GM21717 (cell line): ENCODE measurements around the gene LIMS2.

Experiments used
- ATAC-seq: cut with Tn5 transposase; IDR thresholded peaks from one replicate; pipeline ENCODE4 v1.9.1; 2021; ENCODE audit warnings: mild to moderate bottlenecking, moderate library complexity; ENCODE audit not compliant: unreplicated experiment

Gene LIMS2

GRCh38 chr2:127647242-127648190, 27.8 kb downstream of the LIMS2 start:
- ATAC-seq: no peak

DNA sequence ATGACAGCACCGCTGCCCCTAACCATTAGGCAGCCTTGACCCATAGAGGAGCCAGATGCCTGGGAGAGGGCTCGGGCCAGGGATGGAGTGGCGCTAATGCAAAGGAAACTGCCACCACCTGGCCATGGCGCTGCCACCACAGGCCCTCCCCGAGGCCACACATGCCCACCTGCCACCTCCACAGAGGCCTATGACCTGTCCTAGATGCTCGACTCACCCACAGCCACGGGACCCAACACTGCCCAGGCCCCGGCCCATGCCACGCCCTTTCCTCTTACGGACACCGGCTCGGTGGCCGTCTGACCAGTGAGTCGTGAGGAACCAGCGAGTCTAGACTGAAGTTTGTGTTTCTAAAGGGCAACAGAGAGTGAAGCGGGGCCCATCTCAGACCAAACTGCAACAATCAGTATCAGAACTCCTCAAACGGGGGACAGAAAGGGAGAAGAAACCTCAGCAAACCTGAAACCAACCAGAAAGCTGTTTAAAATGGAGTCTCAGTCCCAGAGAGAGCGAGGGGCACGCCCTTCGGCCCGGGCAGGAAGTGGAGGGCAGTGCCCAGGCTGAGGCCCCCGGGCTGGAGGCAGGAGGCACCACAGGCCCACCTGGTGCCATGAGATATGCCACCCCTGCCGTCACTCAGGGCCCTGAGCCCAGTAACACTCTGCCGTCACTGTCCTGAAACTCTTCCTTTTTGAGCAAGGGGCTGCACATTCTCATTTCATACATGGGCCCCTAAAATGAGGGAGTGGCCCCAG, 28.7 kb downstream of the LIMS2 start:
- no peak for ATAC-seq

GRCh38 chr2:127645395-127646291, 29.7 kb downstream of the LIMS2 start, which contains the start of gene GPR17:
TSS of gene GPR17 (plus strand) at chr2:127646153. CDS start at chr2:127650736, 4,583 bp downstream.
- no peak for ATAC-seq

- no peak for ATAC-seq
Observed at GRCh38 chr2:127645026-127645394, 30.3 kb downstream of the LIMS2 start.

GRCh38 chr2:127644066-127645025, 31.0 kb downstream of the LIMS2 start:
- no peak for ATAC-seq

- no peak for ATAC-seq
Observed at GRCh38 chr2:127643439-127644065, 31.8 kb downstream of the LIMS2 start.

GRCh38 chr2:127642706-127643438, 32.5 kb downstream of the LIMS2 start:
- no peak for ATAC-seq

DNA sequence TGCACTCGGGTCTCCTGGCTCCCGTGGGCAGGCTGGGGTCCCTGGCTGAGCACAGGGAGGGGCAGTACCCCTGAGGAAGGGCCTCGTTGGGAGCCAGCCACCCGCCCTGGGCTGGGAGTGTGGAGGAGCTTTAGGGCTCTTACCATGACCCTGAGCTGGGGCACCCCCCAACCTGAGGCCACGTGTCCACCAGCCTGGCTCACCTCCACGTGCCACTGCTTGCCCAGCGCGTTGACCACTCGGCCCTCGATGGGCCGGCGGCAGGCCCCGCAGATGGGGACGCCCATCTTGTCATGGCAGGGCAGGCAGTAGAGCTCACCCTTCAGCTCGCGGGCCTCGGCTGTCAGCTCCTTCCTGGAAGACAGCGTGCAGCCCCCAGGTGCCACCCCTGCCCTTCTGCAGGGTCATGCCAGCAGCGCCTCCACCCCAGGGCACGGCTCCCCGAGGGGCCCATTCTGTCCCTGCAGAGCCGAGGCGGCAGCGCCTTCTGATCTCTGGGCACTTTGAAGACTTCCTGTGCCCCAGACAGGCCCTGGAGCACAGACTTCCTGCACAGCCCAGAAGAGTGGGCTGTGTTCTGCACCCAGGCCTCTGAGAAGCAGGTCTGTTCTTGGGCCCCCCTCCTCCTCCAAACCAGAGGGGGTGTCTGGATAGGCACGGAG, 33.4 kb downstream of the LIMS2 start:
- ATAC-seq: no peak

DNA sequence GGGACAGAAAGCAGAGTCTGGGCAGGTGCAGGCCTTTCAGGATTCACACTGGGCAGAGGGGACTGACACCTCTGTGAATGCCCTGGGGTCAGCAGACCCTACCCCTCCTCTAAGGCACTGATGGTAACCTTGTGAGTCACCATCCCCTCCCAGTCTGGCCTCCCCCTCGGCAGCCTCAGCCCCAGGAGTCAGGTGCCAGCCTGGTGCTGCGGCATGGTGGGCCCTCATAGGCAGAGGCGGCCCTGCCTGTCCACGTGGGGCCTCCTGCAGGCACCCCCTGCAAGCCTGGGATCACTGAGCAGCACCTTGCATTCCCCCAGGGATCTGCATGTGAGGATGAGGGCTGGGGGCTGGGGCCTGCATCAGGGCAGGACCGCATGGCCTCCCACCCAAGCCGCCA, 34.2 kb downstream of the LIMS2 start:
- no peak for ATAC-seq

DNA sequence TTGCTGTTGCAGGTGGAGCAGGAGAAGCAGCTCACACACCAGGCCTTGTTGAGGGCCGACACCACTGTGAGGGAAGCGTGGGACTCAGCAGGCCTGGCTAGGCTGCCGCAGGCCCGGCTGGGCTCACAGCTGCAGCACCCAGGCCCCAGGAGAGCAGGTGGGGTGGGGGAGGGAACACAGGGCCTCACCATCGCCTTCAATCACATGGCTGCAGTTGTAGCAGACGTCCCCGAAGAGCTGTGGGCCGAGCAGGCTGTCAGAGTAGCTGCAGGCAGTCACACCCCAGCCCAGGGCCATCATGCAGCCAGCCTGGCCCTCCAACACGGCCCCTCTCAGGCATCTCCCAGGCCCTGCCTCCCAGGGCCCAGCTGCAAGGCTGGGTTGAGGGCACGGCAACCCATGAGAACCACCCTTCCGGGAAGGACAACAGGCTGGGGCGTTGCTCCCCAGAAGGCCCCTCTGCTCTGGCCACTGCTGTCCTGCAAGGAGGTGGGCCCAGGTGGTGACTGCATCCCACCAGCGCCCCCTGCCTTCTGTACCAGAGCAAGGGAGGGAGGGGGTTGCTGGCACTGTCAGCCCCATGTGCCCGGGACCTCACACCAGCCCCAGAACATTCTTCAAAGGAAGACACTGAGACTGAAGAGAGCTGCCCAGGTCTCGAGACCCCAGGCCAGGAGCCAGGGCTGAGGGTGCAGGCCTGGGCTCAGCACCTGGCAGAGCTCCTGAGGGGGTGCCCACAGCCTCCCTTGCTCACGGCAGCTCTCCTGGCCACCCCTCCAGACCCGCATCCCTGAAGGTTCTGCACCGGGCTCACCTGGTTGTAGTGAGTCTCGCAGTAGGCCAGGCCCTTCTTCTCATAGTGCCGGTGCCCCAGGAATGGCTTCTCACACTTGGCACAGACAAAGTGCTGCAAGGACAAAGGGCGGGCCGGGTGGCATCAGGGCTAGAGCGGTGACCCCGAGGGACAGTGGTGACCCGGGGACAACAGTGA, 35.0 kb downstream of the LIMS2 start:
- ATAC-seq: no peak

- ATAC-seq: no peak
Observed at GRCh38 chr2:127639111-127639474, 36.2 kb downstream of the LIMS2 start.

DNA sequence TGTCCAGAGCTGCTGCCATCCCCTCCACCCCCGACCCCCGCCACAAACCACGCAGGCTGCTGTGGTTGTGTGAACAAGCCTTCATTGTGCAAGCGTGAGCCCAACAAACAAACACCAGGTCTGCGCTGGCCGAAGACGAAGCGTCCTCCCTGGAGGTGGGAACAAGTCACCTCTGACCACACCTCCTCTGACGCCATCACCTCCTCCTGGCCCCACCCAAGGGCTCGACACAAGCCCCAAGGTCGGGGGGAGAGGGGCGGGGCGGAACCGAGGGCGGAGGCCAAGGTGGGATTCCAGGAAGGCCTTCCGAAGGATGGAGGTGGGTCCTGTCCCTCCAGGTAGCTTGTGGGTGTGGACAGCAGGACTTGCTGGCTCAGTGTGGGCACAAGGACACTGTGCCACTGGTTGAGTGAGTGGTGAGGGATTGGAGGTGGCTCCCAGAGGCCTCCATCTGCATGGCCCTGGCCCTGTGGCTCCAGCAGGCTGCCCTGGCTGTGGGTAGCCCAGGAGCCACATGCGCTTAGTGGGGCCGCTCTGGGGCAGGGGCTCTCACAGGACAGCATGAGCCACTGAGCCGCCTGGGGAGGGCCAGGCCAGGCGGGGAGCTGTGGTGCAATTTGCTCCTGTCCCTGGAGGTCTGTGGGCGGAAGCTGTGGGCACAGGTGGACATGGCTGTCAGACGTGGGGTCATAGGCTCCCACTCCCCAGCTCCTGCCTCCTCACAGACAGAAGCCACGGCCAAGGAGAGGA, 36.8 kb downstream of the LIMS2 start:
- no peak for ATAC-seq

DNA sequence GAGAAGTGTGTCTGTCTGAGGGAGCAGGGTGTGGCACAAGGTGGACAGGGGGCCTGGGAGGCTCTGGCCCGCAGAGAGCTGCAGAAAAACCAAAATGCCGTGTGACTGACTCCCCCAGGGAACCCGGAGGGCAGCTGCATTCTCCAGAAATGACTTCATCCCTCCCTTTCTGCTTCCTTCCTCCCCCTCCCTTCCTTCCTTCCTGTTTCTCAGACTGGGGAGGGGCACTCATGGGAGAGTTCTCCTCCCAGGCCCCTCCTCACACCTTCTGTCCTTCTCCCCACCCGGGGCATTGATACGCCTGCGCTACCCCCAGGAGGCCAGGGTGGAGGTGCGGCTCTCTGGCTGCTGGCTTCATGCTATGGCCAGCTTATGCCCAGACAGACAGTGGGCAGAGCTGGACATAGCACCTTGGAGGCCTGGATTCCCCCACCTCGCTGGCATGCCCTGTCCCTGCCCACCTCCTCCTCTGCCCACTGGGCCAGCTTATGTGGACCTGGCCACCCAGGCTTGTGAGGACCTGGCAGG, 37.5 kb downstream of the LIMS2 start:
- ATAC-seq: no peak

DNA sequence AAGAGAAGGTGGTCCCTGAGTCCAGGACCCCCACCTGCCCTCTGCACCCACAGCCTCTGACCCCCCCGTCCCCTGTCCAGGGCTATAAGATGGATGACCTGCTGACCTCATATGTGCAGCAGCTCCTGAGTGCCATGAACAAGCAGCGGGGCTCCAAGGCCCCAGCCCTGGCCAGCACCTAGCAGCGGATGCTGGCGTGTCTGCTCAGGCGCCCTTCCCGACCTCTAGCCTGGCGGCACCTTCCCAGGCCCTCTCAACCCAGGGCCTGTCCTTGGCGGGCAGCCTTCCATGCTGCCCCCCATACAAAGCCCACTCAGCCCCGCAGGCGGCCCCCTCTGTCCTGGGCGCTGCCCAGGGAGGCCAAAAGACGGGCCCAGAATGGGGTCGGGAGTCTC, 38.1 kb downstream of the LIMS2 start:
- ATAC-seq: no peak

DNA sequence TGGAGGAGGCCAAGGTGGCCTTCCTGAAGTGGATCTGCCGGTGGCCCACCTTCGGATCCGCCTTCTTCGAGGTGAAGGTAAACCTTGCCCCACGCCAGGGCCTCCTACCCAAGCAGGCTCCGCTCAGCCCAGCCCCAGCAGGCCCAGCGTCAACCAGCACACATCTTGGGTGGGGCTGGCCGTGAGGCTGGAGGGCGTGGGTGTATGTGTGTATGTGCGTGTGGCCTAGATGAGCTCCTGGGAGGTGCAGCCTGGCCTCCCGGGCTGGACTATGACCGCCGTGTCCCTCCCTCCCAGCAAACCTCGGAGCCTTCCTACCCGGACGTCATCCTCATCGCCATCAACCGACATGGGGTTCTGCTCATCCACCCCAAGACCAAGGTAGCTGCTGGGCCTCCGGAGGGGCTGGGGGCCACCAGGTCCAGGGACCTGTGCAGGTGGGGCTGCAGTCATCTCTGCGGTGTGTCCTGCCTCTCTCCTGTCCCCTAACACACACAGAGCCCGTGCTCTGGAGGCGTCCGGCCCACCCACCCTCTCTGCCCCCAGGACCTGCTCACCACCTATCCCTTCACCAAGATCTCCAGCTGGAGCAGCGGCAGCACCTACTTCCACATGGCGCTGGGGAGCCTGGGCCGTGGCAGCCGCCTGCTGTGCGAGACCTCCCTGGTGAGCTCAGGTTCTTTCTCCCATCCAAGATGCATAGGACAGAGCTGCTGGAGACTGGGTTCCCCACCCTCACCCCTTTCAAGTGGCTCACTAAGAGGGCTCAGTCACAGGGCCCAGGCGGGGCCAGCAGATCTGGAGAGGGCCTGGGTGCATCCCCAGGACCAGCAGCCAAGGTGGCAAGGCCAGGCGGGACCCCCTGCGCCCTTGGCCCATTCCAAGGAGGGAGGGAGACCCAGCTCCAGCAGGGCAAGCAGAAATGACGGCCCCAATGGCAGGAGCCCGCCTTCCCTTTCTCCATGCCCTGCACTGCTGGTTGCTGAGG, 38.8 kb downstream of the LIMS2 start:
- no peak for ATAC-seq
